PFSK-1 (cell line): Measurements from ENCODE around the gene CMIP.

Experiments used
- FOXP2 ChIP-seq: optimal IDR thresholded peaks from 2 replicates; pipeline ENCODE3; 2011; ENCODE audit warnings: borderline replicate concordance, control low read depth, inconsistent platforms; ENCODE audit not compliant: insufficient read depth; ENCODE audit errors: extremely low read length, extremely low read depth
- POLR2AphosphoS5 ChIP-seq: IDR thresholded peaks from 2 replicates; pipeline ENCODE4 v1.6.1; 2012; ENCODE audit warnings: low read depth, mild to moderate bottlenecking, control low read depth, low read length, moderate library complexity
- SIN3A ChIP-seq: IDR thresholded peaks from 2 replicates; pipeline ENCODE4 v1.6.1; 2012; ENCODE audit warnings: mild to moderate bottlenecking, low read length, moderate library complexity, borderline replicate concordance; ENCODE audit not compliant: insufficient read depth
- TAF1 ChIP-seq: IDR thresholded peaks from 2 replicates; pipeline ENCODE4 v1.6.1; 2012; ENCODE audit warnings: low read length, control low read depth, borderline replicate concordance; ENCODE audit not compliant: insufficient read depth
- TF ChIP-seq, protein P1 (sequence below), 2 experiments: IDR thresholded peaks; 2 replicates each; pipeline versions ENCODE4 v1.6.1 to v1.8.0; 2011 to 2012; ENCODE audit warnings: low read depth in 2 of 2, low read length in 2 of 2, control low read depth in 1 of 2, inconsistent platforms in 1 of 2, mild to moderate bottlenecking in 1 of 2, moderate library complexity in 1 of 2; ENCODE audit not compliant: insufficient read depth in 1 of 2

The CMIP gene

DNA sequence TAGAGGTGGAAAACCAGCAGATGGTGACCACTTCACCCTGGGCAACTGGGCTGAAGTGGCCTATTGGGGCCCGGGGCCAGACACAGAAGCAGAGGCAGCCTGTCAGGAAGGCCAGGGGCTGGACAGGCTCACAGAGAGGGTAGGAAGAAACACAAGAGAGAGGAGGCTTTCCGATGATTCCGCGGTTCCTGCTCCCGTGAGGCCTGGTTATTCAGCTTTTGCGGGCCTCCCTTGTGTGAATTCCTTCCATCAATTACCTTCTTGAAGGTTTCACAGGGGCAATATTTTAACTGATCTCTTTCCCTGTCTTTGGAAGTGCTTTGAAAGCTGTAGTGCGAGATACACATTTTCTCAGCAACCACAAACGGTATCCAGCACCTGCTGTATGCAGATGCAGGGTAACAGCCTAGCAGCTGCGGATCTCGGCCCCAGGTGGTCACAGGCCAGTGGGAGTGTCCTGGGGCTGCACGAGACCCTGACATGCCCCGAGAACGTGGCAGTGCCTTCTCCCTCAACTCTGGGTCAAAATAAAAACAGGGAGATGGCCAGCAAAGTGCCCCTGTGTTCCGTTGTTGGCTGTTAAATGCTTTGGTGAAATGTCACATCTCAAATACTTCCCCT lies 11.6 kb upstream of the CMIP start:
- no peak for TF ChIP-seq FOXP2

DNA sequence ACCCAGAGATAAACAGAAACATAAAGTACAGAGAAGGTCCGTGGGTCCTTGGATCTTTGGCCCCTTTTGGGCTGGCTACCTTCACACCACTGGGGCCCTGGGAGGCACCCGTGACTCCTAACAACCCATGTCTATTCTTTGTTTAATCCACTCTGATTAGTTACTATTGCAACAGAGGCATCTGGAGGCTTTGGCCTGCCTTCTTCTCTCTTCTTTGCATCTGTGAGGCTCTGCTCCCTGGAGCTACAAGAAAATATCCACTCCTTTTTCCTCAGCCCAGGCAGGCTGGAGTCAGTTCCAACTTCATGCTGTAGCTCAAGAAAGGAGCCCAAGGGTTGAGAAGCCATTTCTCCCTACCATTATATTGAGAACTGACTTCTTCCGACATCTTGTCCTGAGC lies 9.5 kb upstream of the CMIP start:
- TF ChIP-seq, protein P1, sequence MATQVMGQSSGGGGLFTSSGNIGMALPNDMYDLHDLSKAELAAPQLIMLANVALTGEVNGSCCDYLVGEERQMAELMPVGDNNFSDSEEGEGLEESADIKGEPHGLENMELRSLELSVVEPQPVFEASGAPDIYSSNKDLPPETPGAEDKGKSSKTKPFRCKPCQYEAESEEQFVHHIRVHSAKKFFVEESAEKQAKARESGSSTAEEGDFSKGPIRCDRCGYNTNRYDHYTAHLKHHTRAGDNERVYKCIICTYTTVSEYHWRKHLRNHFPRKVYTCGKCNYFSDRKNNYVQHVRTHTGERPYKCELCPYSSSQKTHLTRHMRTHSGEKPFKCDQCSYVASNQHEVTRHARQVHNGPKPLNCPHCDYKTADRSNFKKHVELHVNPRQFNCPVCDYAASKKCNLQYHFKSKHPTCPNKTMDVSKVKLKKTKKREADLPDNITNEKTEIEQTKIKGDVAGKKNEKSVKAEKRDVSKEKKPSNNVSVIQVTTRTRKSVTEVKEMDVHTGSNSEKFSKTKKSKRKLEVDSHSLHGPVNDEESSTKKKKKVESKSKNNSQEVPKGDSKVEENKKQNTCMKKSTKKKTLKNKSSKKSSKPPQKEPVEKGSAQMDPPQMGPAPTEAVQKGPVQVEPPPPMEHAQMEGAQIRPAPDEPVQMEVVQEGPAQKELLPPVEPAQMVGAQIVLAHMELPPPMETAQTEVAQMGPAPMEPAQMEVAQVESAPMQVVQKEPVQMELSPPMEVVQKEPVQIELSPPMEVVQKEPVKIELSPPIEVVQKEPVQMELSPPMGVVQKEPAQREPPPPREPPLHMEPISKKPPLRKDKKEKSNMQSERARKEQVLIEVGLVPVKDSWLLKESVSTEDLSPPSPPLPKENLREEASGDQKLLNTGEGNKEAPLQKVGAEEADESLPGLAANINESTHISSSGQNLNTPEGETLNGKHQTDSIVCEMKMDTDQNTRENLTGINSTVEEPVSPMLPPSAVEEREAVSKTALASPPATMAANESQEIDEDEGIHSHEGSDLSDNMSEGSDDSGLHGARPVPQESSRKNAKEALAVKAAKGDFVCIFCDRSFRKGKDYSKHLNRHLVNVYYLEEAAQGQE (IDR thresholded peaks at IDR 0.05; ENCODE audit: insufficient read depth in 1 of 2, low read depth in 2 of 2, low read length in 2 of 2) = no peak
- TF ChIP-seq TAF1 = no peak

DNA sequence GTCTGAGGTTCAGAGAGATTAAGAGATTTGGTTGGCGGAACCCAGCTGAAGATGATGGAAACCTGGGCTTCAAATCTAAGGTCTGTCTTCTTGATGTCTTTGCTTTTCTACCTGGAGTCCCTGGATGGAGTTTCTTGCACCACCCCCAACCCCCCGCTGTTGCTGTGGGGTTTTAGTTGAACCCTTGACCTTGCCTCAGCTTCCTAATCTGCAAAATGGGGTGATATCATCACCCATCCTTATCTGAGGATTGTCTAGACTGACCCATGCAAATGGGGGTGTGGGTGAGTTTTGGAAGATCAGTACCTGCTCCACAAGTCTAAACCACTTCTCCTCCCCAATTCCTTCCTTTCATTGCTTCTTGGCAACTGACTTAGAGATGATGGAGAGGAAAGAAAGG lies 9.0 kb upstream of the CMIP start:
- TF ChIP-seq POLR2AphosphoS5 = no peak
- TF ChIP-seq TAF1 = no peak
- TF ChIP-seq SIN3A = no peak
- no peak for TF ChIP-seq FOXP2
- TF ChIP-seq, protein P1 (IDR thresholded peaks at IDR 0.05; ENCODE audit: insufficient read depth in 1 of 2, low read depth in 2 of 2, low read length in 2 of 2) = no peak

DNA sequence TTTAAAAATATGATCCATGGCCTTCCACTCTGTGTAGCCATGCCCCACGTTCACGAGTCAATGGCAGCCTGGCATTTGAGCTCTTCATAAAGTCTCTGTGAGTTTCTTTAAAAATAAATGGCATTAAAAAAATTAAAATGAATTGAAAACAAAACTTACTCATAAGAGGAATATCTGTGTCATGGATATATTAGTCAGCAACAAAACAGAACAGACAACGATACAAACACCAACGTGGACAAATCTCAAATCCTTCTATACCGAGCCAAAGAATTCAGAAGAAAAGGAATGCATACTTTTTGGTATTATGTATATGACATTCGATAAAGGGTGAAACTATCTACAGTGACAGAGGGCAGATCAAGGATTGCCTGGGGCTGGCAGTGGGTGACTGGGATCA lies 8.2 kb upstream of the CMIP start:
- TF ChIP-seq FOXP2 = no peak
- TF ChIP-seq SIN3A = no peak
- TF ChIP-seq TAF1 = no peak
- TF ChIP-seq, protein P1 (IDR thresholded peaks at IDR 0.05; ENCODE audit: insufficient read depth in 1 of 2, low read depth in 2 of 2, low read length in 2 of 2) = no peak
- TF ChIP-seq POLR2AphosphoS5 = no peak

DNA sequence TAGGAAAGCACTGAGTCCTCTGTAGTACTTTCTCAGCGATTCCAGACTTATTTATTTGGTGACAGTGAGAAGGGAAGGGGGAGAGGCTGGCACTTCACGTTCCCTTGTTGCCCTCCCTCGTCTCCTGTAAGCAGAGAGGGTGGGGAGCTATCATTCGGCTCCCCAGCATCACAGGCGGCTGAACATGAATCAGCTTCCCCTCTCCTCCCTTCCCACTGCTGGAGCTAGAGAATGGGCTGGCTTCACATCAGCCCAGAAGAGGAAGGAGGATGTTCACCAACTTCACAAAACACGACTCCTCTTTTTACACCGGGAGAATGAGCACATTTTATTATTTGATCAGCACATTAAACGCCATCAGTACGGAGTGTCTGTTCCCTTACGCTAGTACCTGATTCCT lies 6.7 kb upstream of the CMIP start:
- TF ChIP-seq TAF1 (no peak), SIN3A (no peak), POLR2AphosphoS5 (no peak), FOXP2 (no peak)

DNA sequence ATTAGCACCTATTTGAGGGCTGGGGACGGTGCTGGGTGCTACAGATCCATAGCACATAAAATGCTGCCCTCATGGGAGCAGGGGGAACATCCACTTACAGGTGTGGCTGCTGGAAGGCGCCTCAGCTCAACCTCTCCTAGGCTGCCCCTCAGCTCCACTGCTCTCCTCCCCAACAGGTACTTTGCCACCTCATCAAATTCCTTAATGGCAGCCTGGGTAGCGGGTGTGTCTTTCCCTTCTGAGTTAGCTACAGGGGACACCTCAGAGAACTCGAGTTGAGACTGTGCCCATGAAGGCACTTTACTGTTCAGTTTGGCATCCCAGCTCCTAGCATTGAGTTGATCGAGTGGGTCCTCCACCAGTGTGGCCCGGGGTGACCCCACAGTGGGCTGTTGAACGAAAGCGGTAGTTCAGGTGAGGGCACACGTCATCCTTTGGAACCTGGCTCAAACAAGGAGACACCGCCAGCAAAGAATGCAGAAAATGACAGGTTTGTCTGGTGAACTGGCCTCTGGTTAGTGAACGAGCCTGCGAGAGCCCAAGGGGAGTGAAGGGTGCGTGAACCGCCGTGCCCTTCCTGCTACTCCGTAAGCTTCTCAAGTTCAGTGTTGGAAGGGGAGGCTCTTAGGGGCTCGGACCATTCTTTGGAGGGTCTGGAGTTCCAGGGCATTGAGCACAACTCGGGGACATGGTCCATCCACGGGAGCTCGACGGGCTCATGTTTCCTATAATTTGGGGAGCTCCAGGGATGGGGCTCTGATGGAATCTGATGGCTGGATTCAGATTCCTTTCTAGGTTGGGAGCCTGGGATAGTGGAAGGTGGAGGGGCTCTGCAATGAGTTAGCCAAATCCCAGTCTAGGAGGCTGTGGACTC lies 3.5 kb upstream of the CMIP start:
- TF ChIP-seq POLR2AphosphoS5 (no peak), SIN3A (no peak), FOXP2 (no peak), TAF1 (no peak)
- TF ChIP-seq, protein P1 (IDR thresholded peaks at IDR 0.05; ENCODE audit: insufficient read depth in 1 of 2, low read depth in 2 of 2, low read length in 2 of 2) = no peak
